ENCODE data around the gene GHDC.
"Not testable (repeated sequence)": the region's sequence is repeated elsewhere in the genome, so short reads cannot be mapped to it uniquely, and the experiment has no call there.

The GHDC gene

GRCh38 chr17:42202696-42203095 lies 8.4 kb upstream of the GHDC start:
- DNase-seq = no peak

GRCh38 chr17:42202159-42202558 lies 7.9 kb upstream of the GHDC start:
- DNase-seq = no peak

- no peak for DNase-seq
Observed at GRCh38 chr17:42201458-42201772, 7.1 kb upstream of the GHDC start.

GRCh38 chr17:42200706-42201457 lies 6.6 kb upstream of the GHDC start:
- DNase-seq = no peak

GRCh38 chr17:42199416-42200011 lies 5.2 kb upstream of the GHDC start:
- no peak for DNase-seq

- peak; percentile 91 for DNase-seq
Observed at GRCh38 chr17:42198897-42199296, 4.6 kb upstream of the GHDC start.

GRCh38 chr17:42197564-42198156 lies 3.4 kb upstream of the GHDC start:
- no peak for DNase-seq

- no peak for DNase-seq
Observed at GRCh38 chr17:42193216-42193968, 902 bp downstream of the GHDC start.

GRCh38 chr17:42192189-42193126 lies 1.8 kb downstream of the GHDC start:
- DNase-seq = no peak

- no peak for DNase-seq
Observed at GRCh38 chr17:42191275-42191608, 3.1 kb downstream of the GHDC start.

- no peak for DNase-seq
Observed at GRCh38 chr17:42190491-42191274, 3.6 kb downstream of the GHDC start.

- no peak for DNase-seq
Observed at GRCh38 chr17:42189651-42189965, 4.7 kb downstream of the GHDC start.

GRCh38 chr17:42188749-42189650 lies 5.3 kb downstream of the GHDC start:
- peak; percentile 69 for DNase-seq

GRCh38 chr17:42187833-42188232 lies 6.5 kb downstream of the GHDC start:
- DNase-seq = no peak

- not testable (repeated sequence) for DNase-seq
Observed at GRCh38 chr17:42186191-42186590, 8.1 kb downstream of the GHDC start.

- no peak for DNase-seq
Observed at GRCh38 chr17:42185621-42185930, 8.7 kb downstream of the GHDC start.

GRCh38 chr17:42184713-42185620 lies 9.3 kb downstream of the GHDC start, which contains the start of gene HCRT:
Gene HCRT, minus strand, starts transcription at chr17:42185452. Its CDS starts 87 bp downstream, at chr17:42185365.
- peak; percentile 72 for DNase-seq

- peak; percentile 86 for DNase-seq
Observed at GRCh38 chr17:42183741-42184711, 10.3 kb downstream of the GHDC start.

Data from suppressor macrophage treated with lipopolysaccharide for 4 hours (primary cell).